Posterior vena cava (tissue), 2 donors: ENCODE measurements around the gene OSBPL2. TPM values are rescaled to one million over a fixed set of nuclear protein-coding genes. Genes with fewer than 3 reads are reported as not detected.

ENCODE experiments used
- DNase-seq: peaks from one replicate; pipeline ENCODE4 v3.0.0-alpha.2; 2020; ENCODE audit warnings: low spot score
- intact Hi-C, 2 donors: fragments of 100-400 bp; cut with DNase I; formaldehyde crosslinking; loops; one replicate each; pipeline versions ENCODE4 v1.14.1 to v1.14.2; 2022 to 2023
- total RNA-seq, 2 donors: library from RNA; stranded (reverse); fragmentation: NEBNext Ultra II Directional; extraction: Animal tissue kit (Norgen Biotek cat#: 25700); gene quantifications; one replicate each; pipeline ENCODE4 v1.2.1, GENCODE V29; 2021
- donor health status: DM: yes; HTN: yes; CAD: no.
- donor health status: DM: yes; HTN: yes; CAD: no.

The OSBPL2 gene
- total RNA-seq, 2 donors from 2014 or later = 31.8 to 34.7 TPM

GRCh38 chr20:62303340-62304226 is 65.3 kb downstream of the OSBPL2 start:
- intact Hi-C loops = loop anchor here (2.0 to 5.0 kb wide), 2 partner anchors 79 kb away; no protein-coding TSS in a partner anchor
- DNase-seq = no peak

DNA sequence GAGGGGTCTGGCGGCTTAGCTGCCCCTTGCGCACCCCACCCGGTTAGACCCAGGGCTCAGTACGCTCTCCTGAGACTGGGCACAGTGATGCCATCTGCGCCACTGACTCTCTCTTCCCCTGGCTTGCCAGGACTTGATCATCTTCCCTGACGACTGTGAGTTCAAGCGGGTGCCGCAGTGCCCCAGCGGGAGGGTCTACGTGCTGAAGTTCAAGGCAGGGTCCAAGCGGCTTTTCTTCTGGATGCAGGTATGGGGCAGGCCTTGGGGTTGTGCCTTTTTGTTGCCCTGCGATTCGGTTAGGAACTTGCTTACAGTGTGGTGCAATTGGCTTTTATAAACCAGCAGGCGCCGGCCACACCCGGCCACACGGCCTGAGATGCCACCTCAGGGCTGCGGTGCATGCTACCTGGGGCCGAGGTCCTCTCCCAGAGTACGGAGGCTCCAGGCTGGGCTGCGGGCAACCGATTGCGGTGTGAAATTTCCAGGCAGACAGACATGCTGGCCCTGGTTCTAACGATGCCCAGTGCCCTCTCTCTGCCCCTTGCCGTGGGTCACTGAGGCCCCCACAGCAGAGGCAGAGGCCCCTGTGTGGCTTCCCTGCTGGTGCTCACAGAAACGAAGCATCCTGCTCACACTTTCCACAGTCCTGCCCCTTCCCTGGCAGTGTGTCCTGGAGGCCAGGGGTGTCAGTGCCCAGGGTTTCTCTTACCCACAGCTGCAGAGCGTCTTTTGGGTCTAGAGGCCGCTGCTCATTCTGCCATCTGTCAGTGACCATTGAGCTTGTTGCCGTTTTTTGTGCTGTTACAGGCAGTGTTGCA is 66.2 kb downstream of the OSBPL2 start:
- DNase-seq = no peak
- intact Hi-C loops = loop anchor here in 1 of 2 donors (5.0 kb wide), 1 partner anchor 78 kb away; no protein-coding TSS in a partner anchor

GRCh38 chr20:62305149-62305764 is 66.9 kb downstream of the OSBPL2 start:
- intact Hi-C loops = no loop called here
- DNase-seq = no peak

GRCh38 chr20:62305765-62306413 is 67.6 kb downstream of the OSBPL2 start:
- no peak for DNase-seq
- intact Hi-C loops = no loop called here

- intact Hi-C loops = no loop called here
- no peak for DNase-seq
Observed at GRCh38 chr20:62306414-62307187, 68.3 kb downstream of the OSBPL2 start.

- intact Hi-C loops = no loop called here
- DNase-seq = no peak
Observed at GRCh38 chr20:62307226-62308101, 69.1 kb downstream of the OSBPL2 start.

DNA sequence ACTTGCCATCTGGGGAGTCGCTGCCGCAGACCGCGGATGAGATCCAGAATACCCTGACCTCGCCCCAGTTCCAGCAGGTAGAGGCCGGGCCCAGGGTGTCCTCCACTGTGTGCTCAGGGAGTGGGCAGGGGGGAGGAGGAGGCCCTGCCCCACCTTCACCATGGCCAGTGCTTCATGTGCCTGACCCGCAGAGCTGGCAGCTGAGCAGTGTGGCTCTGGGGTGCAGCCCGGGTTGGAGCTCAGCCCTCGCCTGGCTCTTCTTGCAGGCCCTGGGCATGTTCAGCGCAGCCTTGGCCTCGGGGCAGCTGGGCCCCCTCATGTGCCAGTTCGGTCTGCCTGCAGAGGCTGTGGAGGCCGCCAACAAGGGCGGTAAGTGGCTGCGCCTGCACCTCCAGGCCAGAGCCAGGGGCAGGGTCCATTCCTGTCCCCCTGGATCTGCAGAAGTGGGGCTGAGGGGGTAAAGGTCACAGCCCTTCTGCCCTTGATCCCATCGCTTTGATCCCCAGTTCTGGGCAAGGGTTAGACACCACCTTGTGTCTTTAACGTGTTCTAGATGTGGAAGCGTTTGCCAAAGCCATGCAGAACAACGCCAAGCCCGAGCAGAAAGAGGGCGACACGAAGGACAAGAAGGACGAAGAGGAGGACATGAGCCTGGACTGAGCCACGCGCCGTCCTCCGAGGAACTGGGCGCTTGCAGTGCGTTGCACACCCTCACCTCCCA is 69.9 kb downstream of the OSBPL2 start:
- intact Hi-C loops = no loop called here
- DNase-seq = no peak

GRCh38 chr20:62309198-62309944 is 71.0 kb downstream of the OSBPL2 start:
- DNase-seq = no peak
- intact Hi-C loops = no loop called here

DNA sequence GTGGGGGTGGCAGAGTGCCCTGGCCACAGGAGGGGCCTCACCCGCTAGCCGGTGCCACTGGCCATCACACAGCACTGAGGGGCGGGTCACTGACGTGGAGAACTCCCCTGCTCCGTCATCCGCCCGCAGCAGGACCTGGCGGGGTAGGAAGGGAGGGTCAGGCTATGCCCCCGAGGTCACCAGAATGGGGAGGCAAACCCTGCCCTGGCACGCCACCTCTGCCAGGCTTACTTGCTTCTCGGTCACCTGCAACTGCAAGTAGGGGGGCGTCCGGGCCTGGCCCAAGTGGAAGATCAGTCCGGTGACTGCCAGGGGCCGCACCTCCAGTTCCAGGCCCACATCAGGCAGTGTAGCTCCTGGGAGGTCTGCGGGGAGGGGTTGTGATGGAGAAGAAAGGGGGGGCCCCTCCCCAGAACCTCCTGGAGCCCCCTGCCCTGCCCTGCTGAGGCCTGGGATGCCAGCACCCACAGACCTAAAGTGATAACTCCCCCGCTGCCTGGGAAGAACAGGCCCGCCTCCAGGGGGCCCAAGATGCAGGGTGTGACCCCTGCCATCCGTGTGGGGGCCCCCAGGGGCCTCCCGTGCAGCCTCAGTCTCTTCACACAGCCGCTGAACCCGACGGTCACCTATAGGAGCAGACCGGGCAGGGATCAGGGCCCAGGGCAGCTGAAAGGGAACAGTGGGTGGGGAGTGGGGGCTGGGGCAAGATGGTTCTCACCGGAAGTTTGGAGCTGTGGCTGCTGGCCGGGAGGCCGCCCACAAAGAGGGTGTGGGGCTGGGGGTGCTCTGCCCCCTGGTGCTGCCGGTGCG is 71.8 kb downstream of the OSBPL2 start:
- intact Hi-C loops = loop anchor here in 1 of 2 donors (10.0 kb wide), 1 partner anchor 55 kb away; the partner anchor contains the start of gene LAMA5
- no peak for DNase-seq

DNA sequence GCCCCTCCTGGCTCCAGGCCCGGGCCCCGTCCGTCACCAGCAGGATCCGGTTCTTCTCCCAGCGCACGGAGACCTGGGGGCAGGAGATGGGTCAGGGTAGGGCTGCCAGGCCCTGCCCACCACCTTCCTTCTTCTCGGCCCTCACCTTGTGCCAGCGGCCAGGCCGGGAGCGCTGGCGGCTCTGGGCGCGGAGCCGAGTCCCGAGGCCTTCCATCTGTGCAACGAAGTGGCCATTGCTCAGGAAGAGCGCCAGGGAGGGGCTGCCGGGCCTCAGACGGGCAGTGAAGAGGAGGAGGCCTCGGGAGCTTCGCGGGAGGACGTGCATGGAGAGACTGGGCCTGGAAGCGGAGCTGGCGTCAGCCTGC is 72.4 kb downstream of the OSBPL2 start:
- intact Hi-C loops = loop anchor here in 1 of 2 donors (10.0 kb wide), 1 partner anchor 54 kb away; the partner anchor contains the start of gene LAMA5
- DNase-seq = no peak

DNA sequence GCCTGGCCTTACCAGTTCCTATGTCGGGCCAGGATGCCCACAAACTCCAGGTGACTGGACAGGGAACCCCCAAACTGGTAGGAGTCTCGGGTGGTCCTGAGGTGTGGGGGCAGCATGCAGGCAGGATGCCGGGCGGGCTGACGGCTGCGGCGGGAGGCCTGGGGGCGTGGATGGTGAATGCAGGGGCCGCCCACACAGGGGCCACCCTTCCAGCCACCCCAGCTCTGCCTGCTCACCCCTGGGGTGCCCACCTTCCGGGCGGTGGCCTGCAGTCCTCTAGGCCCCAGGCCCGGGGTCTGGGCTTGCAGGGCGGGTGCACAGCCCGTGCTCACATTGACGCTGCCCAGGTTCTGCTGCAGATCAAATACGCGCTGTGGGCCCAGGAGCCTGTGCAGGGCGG is 72.8 kb downstream of the OSBPL2 start:
- no peak for DNase-seq
- intact Hi-C loops = loop anchor here in 1 of 2 donors (10.0 kb wide), 1 partner anchor 54 kb away; the partner anchor contains the start of gene LAMA5

DNA sequence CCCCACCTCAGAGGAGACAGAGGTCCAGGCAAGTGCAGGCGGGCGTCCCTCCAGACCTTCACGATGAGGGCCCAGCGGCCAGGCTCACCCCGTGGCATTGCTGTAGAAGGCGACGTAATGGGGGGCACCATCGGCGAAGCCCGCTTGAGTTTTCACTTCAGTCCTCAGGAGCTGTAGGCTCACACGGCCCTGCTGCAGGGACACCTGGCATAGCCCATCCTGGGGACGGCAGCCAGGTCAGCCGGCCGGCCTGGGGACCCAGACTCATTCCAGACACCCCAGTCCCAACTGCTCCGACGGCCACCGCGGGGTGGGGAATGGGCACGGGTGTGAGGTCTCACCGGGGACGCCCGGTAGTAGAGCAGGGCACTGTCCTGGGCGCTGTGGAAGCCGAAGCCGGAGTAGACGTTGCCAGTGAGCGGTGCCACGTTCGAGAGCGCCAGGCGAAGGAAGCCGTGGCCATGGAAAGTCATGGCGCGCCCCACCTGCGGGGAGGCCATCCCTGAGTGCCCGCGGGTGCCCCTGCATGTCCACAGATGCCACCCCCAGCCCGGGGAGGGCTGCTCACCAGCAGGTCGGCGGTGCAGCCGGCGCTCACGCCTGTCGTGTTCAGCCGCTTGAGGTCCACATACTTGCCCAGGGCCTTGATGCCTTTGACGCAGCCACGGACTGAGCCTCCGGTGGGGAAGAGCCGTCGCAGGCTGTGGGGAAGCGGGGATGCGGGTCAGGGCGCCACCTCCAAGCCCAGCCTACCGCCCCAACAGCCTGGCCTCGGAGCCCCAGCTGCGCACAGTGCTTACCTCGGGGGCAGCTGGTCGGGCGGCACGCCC is 73.7 kb downstream of the OSBPL2 start:
- intact Hi-C loops = loop anchor here in 1 of 2 donors (10.0 kb wide), 1 partner anchor 53 kb away; the partner anchor contains the start of gene LAMA5

GRCh38 chr20:62312662-62312977 is 74.3 kb downstream of the OSBPL2 start:
- DNase-seq = no peak
- intact Hi-C loops = loop anchor here in 1 of 2 donors (10.0 kb wide), 1 partner anchor 52 kb away; the partner anchor contains the start of gene LAMA5

More for the DNA sequence above, 73.7 kb downstream of the OSBPL2 start:
- no peak for DNase-seq

GRCh38 chr20:62313021-62313420 is 74.7 kb downstream of the OSBPL2 start:
- intact Hi-C loops = loop anchor here in 1 of 2 donors (10.0 kb wide), 1 partner anchor 52 kb away; the partner anchor contains the start of gene LAMA5
- no peak for DNase-seq
